HG02981 (cell line): ENCODE results near the gene COPE.
"Not testable (repeated sequence)": the region's sequence is repeated elsewhere in the genome, so short reads cannot be mapped to it uniquely, and the experiment has no call there.

ENCODE experiments used
- ATAC-seq: cut with Tn5 transposase; IDR thresholded peaks from one replicate; pipeline ENCODE4 v1.9.1; 2021; ENCODE audit warnings: mild to moderate bottlenecking, moderate library complexity; ENCODE audit not compliant: unreplicated experiment

The COPE gene

DNA sequence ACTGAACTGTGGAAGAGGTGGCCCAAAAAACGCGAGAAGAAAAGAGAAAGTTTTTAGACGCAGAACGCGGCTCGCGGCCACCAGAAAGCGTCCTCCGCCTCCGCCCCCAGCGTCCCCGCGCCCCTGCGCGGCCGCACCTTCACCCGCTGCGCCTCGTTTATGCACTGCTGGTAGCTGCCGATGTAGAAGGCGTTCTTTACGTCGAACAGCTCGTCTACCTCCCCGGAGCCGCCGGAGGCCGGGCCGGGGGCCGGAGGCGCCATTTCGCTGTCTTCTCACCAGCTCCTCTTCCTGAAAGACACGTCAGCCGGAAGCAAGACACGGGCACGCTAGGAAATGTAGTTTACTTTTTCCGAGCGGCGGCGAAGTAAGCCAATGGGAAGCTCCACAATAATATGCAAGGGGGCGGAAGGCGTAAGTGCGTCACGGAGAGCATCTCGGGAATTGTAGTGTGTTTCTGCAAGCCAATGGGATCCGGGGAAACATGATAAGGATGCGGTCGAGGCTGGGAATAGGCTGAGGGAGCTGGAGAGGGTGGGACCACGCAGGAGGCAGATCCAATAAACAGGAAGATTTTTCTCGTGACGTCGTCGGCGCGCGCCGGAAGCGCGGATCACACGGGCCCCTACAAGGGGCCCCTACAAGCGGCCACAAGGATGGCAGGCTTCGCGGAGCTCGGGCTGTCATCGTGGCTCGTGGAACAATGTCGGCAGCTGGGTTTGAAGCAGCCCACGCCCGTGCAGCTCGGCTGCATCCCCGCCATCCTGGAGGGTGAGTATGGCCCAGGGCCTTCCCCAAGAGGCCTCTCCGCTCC, at the start of gene COPE, which contains the start of gene DDX49:
TSS of gene COPE (minus strand) at position 302 of the 814 bp plus-strand sequence. CDS start at position 263, 39 bp downstream.
TSS of gene DDX49 (plus strand) at position 630 of the 814 bp plus-strand sequence. CDS start at position 657, 27 bp downstream.
- ATAC-seq, result peak; percentile 88

DNA sequence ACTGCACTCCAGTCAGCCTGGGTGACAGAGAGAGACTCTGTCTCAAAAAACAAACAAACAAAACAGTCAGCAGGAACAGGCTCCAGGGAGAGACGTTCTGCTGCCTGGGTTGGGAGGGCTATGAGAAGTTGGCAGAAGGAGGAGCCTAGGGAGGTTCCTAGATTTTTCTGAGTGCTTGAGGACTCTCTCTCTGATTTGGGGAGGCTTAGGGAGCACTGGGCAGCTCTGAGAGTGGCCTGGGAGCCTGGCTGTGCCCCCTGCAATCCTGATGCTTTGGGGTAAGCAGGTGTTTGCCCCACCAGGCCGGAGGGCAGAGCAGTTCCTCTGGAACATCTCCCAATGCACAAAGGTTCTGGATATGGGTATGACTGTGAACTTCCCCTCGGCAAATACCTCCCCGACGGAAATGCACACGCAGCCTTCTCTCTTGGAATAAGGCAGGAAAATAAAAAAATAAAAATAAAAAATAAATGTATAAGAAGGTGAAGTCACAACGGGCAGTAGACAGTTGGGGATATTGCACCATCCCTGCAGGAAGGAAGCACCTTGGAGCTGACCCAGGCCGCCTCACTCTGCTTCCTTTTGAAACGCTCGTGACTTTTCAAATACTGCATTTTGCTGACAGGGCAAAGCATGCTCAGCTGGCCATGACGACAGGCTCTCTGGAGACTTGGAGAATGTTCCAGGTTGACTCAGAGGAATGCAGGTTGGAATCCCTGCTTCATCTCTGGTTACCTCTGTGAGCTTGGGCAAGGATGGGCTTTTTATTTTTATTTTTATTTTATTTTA, 48.4 kb upstream of the COPE start:
- ATAC-seq, result no peak

DNA sequence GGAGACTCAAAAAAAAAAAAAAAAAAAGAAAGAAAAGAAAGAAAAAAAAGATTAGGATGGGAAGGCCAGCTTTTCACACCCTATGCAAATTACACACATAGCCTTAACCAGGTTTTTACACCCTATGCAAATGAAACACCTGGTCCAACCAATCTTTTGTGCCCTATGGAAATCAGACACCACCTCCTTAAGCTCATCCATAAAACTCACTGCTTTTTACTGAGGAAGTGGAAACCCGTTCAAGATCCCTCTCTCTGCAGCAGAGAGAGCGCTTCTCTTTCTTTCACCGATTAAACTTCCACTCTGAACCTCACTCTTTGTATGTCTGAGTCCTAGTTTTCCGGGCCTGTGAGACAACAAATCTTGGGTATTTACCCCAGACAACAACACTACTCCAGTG, 47.1 kb upstream of the COPE start:
- ATAC-seq, result no peak

DNA sequence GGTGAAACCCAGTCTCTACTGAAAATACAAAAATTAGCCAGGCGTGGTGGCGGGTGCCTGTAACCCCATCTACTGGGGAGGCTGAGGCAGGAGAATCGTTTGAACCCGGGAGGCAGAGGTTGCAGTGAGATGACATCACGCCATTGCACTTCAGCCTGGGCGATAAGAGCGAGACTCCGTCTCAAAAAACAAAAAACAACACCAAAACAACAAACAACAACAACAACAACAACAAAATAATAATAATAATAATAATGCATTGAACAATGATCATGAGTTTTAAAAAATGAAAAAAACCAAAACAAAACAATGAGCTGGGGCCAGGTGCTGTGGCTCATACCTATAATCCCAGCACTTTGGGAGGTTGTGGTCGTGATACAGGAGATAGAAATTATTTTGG, 44.9 kb upstream of the COPE start:
- no peak for ATAC-seq

- ATAC-seq, result no peak
These were observed 42.8 kb upstream of the COPE start for GRCh38 chr19:18961767-18962620.

- ATAC-seq, result no peak
These were observed 41.2 kb upstream of the COPE start for GRCh38 chr19:18960370-18960769.

DNA sequence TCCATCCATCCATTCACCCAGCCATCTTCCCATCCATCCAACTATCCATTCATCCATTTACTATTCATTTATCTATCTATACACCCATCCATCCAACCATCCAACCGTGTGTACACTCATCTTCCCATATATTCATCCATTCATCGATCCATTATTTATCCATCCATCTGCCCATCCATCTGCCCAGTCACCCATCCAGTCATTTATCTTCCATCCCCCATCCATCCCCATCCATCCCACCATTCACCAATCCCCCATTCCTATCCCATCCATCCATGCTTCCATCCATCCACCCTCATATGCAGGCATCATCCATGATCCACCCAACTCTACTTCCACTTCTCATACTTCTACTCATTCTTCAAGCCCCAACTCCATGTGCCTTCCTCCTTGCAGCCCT, 35.9 kb upstream of the COPE start:
- ATAC-seq, result no peak

- ATAC-seq, result no peak
These were observed 34.9 kb upstream of the COPE start for GRCh38 chr19:18954094-18954493.

DNA sequence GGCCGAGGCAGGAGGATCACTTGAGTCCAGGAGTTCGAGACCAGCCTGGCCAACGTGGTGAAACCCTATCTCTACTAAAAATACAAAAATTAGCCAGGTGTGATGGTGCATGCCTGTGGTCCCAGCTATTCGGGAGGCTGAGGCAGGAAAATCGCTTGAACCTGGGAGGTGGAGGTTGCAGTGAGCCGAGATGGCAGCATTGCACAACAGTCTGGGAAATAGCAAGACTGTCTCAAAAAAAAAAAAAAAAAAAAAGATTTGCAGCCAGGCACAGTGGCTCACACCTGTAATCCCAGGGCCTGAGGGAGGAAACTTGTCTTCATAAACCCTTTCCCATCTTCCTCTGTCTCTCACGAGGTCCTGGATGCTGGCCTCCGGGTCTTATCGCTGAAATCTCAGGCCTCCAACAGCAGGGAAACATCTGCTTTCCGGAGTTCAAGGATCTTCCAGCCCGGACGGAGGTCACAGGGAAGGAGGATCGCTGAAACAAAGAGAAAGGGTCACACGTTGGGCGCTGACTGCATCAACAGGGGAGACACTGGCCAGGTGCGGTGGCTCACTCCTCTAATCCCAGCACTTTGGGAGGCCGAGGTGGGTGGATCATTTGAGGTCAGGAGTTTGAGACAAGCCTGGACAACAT, 33.3 kb upstream of the COPE start:
- not testable (repeated sequence) for ATAC-seq

DNA sequence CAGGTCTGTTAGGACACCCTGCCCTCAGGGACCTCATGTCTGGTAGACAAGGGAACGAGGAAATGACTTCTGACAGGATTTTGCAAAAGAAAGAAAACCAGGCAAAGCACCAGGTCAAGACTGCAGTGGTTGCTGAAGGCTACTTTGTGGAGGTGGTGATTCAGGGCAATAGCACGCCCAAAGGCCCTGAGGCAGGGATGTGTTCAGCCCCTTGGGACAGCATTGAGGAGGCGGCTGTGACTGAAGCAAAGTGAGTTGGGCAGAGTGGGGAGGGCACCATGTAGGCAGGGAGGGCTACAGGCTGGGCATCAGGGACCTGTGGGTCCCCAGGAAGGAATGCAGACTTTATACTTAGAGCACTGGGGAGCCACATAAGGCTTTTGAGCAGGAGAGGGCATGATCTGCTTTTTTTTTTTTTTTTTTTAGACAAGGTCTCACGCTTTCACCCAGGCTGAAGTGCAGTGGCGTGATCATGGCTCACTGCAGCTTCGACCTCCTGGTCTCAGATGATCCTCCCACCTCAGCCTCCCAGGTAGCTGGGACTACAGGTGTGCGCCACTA, 32.6 kb upstream of the COPE start:
- no peak for ATAC-seq

GRCh38 chr19:18949858-18950257, 30.7 kb upstream of the COPE start:
- ATAC-seq, result no peak

DNA sequence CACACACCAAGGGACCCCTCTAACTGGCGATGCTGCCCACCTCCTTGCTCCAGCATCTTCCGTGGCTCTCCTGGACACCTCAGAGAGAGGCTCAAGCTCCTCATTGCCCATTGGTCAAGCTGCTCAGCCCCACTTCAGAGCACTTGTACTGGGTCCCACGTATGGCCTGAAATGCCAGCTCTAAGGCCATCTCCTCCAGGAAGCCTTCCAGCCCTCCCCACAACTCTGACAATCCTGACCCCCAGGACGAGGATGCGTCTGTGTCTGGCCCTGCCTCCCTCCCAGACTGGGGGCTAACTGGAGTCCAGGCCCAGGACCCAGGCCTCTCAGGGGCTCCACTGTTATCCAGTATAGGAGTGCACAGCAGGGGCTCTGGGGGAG, 29.8 kb upstream of the COPE start:
- no peak for ATAC-seq

DNA sequence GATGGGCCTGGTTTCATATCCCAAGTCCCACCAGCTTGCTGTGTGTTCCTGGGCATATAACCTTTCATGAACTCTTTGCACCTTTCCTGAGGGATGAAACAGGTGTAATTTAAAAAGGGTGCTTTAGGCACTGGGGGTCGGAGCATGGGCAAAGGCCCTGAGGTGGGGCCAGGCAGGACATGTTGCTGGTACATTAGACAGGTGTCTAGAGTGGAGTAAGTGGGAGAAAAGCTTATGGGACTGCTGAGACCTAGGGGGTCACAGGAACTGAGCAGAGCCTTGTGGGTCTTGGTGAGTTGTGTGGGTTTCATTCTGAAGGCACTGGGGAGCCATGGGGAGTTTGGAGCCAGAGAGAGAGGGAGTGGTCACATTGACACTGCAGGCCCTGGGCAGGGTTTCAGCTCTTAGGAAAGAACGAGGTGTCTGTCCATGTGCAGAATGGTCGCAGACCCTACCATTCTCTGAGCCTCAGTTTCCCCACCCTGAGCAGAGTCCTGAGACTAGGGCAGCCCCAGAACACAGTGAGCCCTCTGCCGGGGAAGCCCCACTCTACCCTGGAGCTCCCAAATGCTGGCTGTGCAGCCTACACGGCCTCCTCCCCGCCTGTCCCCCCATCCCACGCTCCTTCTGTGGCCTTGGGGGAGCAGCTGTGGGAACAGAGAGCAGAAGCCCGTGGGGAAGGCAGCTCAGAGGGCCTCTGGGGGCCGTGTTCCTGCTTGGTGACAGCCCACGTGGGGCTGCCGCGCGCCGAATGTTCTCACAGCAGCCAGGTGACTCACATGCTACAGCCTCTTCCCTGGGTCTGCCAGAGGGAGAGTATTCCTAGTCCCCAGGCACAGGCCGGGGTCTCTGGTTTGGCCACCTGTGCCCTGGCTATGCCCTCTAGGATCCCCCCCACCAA, 29.1 kb upstream of the COPE start:
- ATAC-seq, result no peak

- ATAC-seq, result no peak
These were observed 27.7 kb upstream of the COPE start for GRCh38 chr19:18946918-18947317.

DNA sequence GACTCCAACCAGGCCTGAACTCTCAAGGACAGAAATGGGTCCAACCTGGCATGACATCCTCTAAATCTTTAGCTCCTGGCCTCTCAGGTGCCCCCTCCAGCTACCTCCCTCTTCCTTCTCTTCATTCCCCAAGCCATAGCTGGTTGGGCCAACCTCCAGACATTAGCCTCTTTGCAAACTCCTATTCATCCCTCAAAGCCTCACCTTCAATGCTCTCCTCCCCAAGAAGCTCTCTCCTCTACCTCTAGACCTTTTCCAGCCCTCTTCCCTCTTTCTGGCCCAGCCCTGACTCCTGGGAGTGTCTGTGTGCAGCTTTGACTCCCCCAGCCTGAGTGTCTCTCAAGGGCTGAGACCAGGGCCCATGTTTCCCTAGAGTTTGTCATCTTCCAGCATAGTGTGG, 27.1 kb upstream of the COPE start:
- no peak for ATAC-seq

- ATAC-seq, result no peak
These were observed 26.1 kb upstream of the COPE start for GRCh38 chr19:18945297-18945696.

- ATAC-seq, result no peak
These were observed 24.3 kb upstream of the COPE start for GRCh38 chr19:18943465-18943864.

DNA sequence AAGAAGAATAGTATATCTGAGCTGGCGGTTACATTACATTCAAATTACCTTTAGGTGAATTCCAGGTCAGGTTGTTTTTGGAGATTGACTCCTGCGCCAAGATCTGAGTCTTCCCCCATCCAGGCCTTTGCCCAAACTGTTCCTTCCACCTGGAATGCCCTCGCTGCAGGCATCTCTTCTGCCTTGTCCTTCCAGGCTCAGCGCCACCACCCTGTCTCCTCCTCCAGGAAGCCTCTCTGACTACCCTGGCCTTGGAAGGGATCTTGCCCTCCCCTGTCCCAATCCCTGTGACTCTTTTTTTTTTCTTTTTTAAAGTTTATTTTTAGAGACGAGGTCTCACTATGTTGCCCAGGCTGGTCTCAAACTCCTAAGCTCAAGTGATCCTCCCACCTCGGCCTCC, 23.5 kb upstream of the COPE start:
- ATAC-seq, result no peak

- no peak for ATAC-seq
These were observed 22.6 kb upstream of the COPE start for GRCh38 chr19:18941628-18942354.
